SK-N-SH treated with all-trans-retinoic acid at 6 μM for 48 hours (cell line): ENCODE results near the gene ADD3.

Experiments
- ATAC-seq: fragments of 200-7000 bp; cut with Tn5 transposase; 3 replicates; pipeline ENCODE4 v1.9.1; 2020; ENCODE audit warnings: mild to moderate bottlenecking, moderate library complexity
- BACH2 ChIP-seq: fragments of 250-450 bp; sonication (Bioruptor Pico); IDR thresholded peaks from 2 replicates; pipeline ENCODE4 v1.9.0; 2021; ENCODE audit warnings: mild to moderate bottlenecking, borderline replicate concordance
- CREB5 ChIP-seq: fragments of 250-450 bp; sonication (Bioruptor Pico); IDR thresholded peaks from 2 replicates; pipeline ENCODE4 v1.5.1; 2020; ENCODE audit warnings: low read depth, mild to moderate bottlenecking, moderate library complexity
- CSDC2 ChIP-seq: fragments of 250-450 bp; sonication (Bioruptor Pico); IDR thresholded peaks from 2 replicates; pipeline ENCODE4 v1.5.0; 2020; ENCODE audit warnings: mild to moderate bottlenecking, moderate library complexity
- CSRNP3 ChIP-seq: fragments of 250-450 bp; sonication (Bioruptor Pico); IDR thresholded peaks from 2 replicates; pipeline ENCODE4 v1.5.1; 2021; ENCODE audit warnings: mild to moderate bottlenecking, moderate library complexity
- ESRRG ChIP-seq: fragments of 250-450 bp; sonication (Bioruptor Pico); IDR thresholded peaks from 2 replicates; pipeline ENCODE4 v1.6.1; 2021; ENCODE audit warnings: mild to moderate bottlenecking
- GLIS3 ChIP-seq: fragments of 250-450 bp; sonication (Bioruptor Pico); IDR thresholded peaks from 2 replicates; pipeline ENCODE4 v1.5.0; 2020; ENCODE audit warnings: mild to moderate bottlenecking, moderate library complexity
- ISL1 ChIP-seq: fragments of 250-450 bp; sonication (Bioruptor Pico); IDR thresholded peaks from 2 replicates; pipeline ENCODE4 v2.1.2; 2022; ENCODE audit warnings: mild to moderate bottlenecking, moderate library complexity
- OSR1 ChIP-seq: fragments of 250-450 bp; sonication (Bioruptor Pico); IDR thresholded peaks from 2 replicates; pipeline ENCODE4 v1.8.0; 2022; ENCODE audit warnings: moderate library complexity, mild to moderate bottlenecking, inconsistent platforms
- POU6F1 ChIP-seq: fragments of 250-450 bp; sonication (Bioruptor Pico); IDR thresholded peaks from 2 replicates; pipeline ENCODE4 v1.8.0; 2021; ENCODE audit warnings: low read depth, mild to moderate bottlenecking, moderate library complexity, borderline replicate concordance
- PPARA ChIP-seq: fragments of 250-450 bp; sonication (Bioruptor Pico); IDR thresholded peaks from 2 replicates; pipeline ENCODE4 v1.5.0; 2020; ENCODE audit warnings: mild to moderate bottlenecking, borderline replicate concordance
- RARB ChIP-seq: fragments of 250-450 bp; sonication (Bioruptor Pico); IDR thresholded peaks from 2 replicates; pipeline ENCODE4 v1.8.0; 2021; ENCODE audit warnings: mild to moderate bottlenecking, moderate library complexity
- SNAI2 ChIP-seq: fragments of 250-450 bp; sonication (Bioruptor Pico); IDR thresholded peaks from 2 replicates; pipeline ENCODE4 v1.5.0; 2020; ENCODE audit warnings: mild to moderate bottlenecking, moderate library complexity
- TCF4 ChIP-seq: fragments of 250-450 bp; sonication (Bioruptor Pico); IDR thresholded peaks from 2 replicates; pipeline ENCODE4 v1.8.0; 2021; ENCODE audit warnings: mild to moderate bottlenecking, moderate library complexity, borderline replicate concordance
- TOX ChIP-seq: fragments of 250-450 bp; sonication (Bioruptor Pico); IDR thresholded peaks from 2 replicates; pipeline ENCODE4 v1.8.0; 2021; ENCODE audit warnings: mild to moderate bottlenecking, moderate library complexity, borderline replicate concordance
- ZC3H10 ChIP-seq: fragments of 250-450 bp; sonication (Bioruptor Pico); IDR thresholded peaks from 2 replicates; pipeline ENCODE4 v1.5.1; 2021; ENCODE audit warnings: mild to moderate bottlenecking, moderate library complexity
- ZFP30 ChIP-seq: fragments of 450-650 bp; formaldehyde crosslinking; IDR thresholded peaks from 2 replicates; pipeline ENCODE4 v1.5.0; 2022; ENCODE audit warnings: mild to moderate bottlenecking, moderate library complexity
- ZNF565 ChIP-seq: fragments of 450-650 bp; formaldehyde crosslinking; conservative IDR thresholded peaks from 2 replicates; pipeline ENCODE4 v1.5.0; 2020; ENCODE audit warnings: low read depth, mild to moderate bottlenecking, moderate library complexity
- ZNF70 ChIP-seq: fragments of 450-650 bp; formaldehyde crosslinking; IDR thresholded peaks from 2 replicates; pipeline ENCODE4 v1.5.0; 2020; ENCODE audit warnings: mild to moderate bottlenecking, moderate library complexity
- ZNF8 ChIP-seq: fragments of 450-650 bp; formaldehyde crosslinking; IDR thresholded peaks from 2 replicates; pipeline ENCODE4 v1.5.0; 2020; ENCODE audit warnings: mild to moderate bottlenecking, moderate library complexity
- TF ChIP-seq, protein P1 (sequence below): fragments of 250-450 bp; sonication (Bioruptor Pico); IDR thresholded peaks from 2 replicates; pipeline ENCODE4 v1.5.0; 2020; ENCODE audit warnings: mild to moderate bottlenecking, moderate library complexity
- TF ChIP-seq, protein P2 (sequence below): fragments of 250-450 bp; sonication (Bioruptor Pico); IDR thresholded peaks from 2 replicates; pipeline ENCODE4 v1.8.0; 2020; ENCODE audit warnings: mild to moderate bottlenecking, moderate library complexity, borderline replicate concordance

The ADD3 gene

GRCh38 chr10:110088367-110089104 lies 80.8 kb downstream of the ADD3 start:
- ATAC-seq: no peak
- TF ChIP-seq BACH2 (no peak), ISL1 (CRISPR knock-in tag) (no peak), CSRNP3 (CRISPR knock-in tag) (no peak), ZC3H10 (no peak), CREB5 (CRISPR knock-in tag) (no peak), TOX (CRISPR knock-in tag) (no peak), ZFP30 (CRISPR knock-in tag) (no peak), SNAI2 (CRISPR knock-in tag) (no peak), GLIS3 (no peak), OSR1 (no peak), ZNF8 (CRISPR knock-in tag) (no peak)
- TF ChIP-seq, protein P1, sequence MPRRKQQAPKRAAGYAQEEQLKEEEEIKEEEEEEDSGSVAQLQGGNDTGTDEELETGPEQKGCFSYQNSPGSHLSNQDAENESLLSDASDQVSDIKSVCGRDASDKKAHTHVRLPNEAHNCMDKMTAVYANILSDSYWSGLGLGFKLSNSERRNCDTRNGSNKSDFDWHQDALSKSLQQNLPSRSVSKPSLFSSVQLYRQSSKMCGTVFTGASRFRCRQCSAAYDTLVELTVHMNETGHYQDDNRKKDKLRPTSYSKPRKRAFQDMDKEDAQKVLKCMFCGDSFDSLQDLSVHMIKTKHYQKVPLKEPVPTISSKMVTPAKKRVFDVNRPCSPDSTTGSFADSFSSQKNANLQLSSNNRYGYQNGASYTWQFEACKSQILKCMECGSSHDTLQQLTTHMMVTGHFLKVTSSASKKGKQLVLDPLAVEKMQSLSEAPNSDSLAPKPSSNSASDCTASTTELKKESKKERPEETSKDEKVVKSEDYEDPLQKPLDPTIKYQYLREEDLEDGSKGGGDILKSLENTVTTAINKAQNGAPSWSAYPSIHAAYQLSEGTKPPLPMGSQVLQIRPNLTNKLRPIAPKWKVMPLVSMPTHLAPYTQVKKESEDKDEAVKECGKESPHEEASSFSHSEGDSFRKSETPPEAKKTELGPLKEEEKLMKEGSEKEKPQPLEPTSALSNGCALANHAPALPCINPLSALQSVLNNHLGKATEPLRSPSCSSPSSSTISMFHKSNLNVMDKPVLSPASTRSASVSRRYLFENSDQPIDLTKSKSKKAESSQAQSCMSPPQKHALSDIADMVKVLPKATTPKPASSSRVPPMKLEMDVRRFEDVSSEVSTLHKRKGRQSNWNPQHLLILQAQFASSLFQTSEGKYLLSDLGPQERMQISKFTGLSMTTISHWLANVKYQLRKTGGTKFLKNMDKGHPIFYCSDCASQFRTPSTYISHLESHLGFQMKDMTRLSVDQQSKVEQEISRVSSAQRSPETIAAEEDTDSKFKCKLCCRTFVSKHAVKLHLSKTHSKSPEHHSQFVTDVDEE (CRISPR knock-in tag): no peak

- no peak for ATAC-seq
Measured at GRCh38 chr10:110091830-110092229, 84.0 kb downstream of the ADD3 start.

DNA sequence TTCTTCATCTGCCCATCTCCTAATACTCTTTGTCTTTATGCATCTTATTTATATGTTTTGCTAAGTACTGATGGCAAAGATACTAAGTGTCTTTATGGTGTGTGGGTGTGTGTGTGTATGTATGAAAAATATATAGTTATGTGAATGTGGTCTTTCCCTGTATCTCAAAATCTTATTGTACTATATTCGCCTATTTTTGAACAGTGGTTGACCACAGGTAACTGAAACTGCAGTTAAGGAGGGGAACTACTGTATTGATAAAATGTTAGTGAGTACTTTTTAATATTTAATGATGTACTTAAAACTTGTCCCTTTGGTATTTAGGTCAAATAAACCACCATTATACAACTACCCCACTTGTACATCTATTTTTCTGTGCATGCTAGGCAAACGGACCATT lies 85.9 kb downstream of the ADD3 start:
- ATAC-seq: no peak

More at GRCh38 chr10:110091830-110092229, 84.0 kb downstream of the ADD3 start:
- TF ChIP-seq, protein P2, sequence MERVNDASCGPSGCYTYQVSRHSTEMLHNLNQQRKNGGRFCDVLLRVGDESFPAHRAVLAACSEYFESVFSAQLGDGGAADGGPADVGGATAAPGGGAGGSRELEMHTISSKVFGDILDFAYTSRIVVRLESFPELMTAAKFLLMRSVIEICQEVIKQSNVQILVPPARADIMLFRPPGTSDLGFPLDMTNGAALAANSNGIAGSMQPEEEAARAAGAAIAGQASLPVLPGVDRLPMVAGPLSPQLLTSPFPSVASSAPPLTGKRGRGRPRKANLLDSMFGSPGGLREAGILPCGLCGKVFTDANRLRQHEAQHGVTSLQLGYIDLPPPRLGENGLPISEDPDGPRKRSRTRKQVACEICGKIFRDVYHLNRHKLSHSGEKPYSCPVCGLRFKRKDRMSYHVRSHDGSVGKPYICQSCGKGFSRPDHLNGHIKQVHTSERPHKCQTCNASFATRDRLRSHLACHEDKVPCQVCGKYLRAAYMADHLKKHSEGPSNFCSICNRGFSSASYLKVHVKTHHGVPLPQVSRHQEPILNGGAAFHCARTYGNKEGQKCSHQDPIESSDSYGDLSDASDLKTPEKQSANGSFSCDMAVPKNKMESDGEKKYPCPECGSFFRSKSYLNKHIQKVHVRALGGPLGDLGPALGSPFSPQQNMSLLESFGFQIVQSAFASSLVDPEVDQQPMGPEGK (CRISPR knock-in tag): no peak
- TF ChIP-seq CSDC2 (CRISPR knock-in tag) (no peak), OSR1 (no peak), TCF4 (CRISPR knock-in tag) (no peak), RARB (no peak), ZNF565 (CRISPR knock-in tag) (no peak), PPARA (CRISPR knock-in tag) (no peak)

More for the DNA sequence above, 85.9 kb downstream of the ADD3 start:
- TF ChIP-seq TOX (CRISPR knock-in tag): no peak
- no peak for TF ChIP-seq RARB
- TF ChIP-seq ISL1 (CRISPR knock-in tag): no peak
- no peak for TF ChIP-seq CREB5 (CRISPR knock-in tag)
- no peak for TF ChIP-seq ZNF70 (CRISPR knock-in tag)
- no peak for TF ChIP-seq PPARA (CRISPR knock-in tag)
- TF ChIP-seq SNAI2 (CRISPR knock-in tag): no peak
- no peak for TF ChIP-seq ZC3H10
- no peak for TF ChIP-seq POU6F1 (CRISPR knock-in tag)
- TF ChIP-seq ESRRG (CRISPR knock-in tag): no peak
- TF ChIP-seq, protein P2 (CRISPR knock-in tag): no peak
- TF ChIP-seq BACH2: no peak
- no peak for TF ChIP-seq TCF4 (CRISPR knock-in tag)
- TF ChIP-seq, all 23 proteins: peak for 0
